Stomach (tissue), 19 donors: ENCODE measurements around the gene SPIN1. TPM values are rescaled to one million over a fixed set of nuclear protein-coding genes. Genes with fewer than 3 reads are reported as not detected.
A peak's percentile ranks its signal among the peaks of the same experiment; 100 is the strongest.
"Not testable (repeated sequence)": the region's sequence is repeated elsewhere in the genome, so short reads cannot be mapped to it uniquely, and the experiment has no call there.

ENCODE experiments used
- DNase-seq, 2 donors: peaks; one replicate each; pipeline versions ENCODE4 v3.0.0 to v3.0.0-alpha.2; 2013 to 2019
- H3K27ac ChIP-seq, 5 donors: fragments of 200-600 bp in 4 of 5; sonication (generic) in 4 of 5; one replicate each; pipeline ENCODE4 v1.5.1; 2013 to 2019; ENCODE audit warnings: mild to moderate bottlenecking in 1 of 5, moderate library complexity in 1 of 5
- H3K27me3 ChIP-seq, 3 donors: fragments of 200-600 bp; sonication (generic); one replicate each; pipeline ENCODE4 v1.5.1; 2017 to 2019; ENCODE audit warnings: mixed run types in 1 of 3
- H3K36me3 ChIP-seq, 4 donors: fragments of 200-600 bp; sonication (generic); 1 replicate in 3 of 4; 2 replicates in 1 of 4; pipeline ENCODE4 v1.5.1; 2016 to 2019
- H3K4me1 ChIP-seq, 4 donors: fragments of 200-600 bp; sonication (generic); one replicate each; pipeline ENCODE4 v1.5.1; 2016 to 2019
- H3K4me3 ChIP-seq, 4 donors: fragments of 200-600 bp; sonication (generic) in 3 of 4; one replicate each; pipeline ENCODE4 v1.5.1; 2016 to 2019; ENCODE audit warnings: mild to moderate bottlenecking in 1 of 4
- H3K9me3 ChIP-seq, 4 donors: fragments of 200-600 bp; sonication (generic); one replicate each; pipeline ENCODE4 v1.5.1; 2016 to 2019
- CTCF ChIP-seq, 7 experiments: fragments of 450-650 bp in 4 of 7; fragments of 200-600 bp in 3 of 7; sonication (generic) in 3 of 7; IDR thresholded peaks; one replicate each; pipeline ENCODE4 v1.5.1; 2016 to 2019; ENCODE audit warnings: antibody characterized with exemption in 7 of 7, control low read depth in 2 of 7, mild to moderate bottlenecking in 1 of 7
- EP300 ChIP-seq: sonication (generic); formaldehyde crosslinking; IDR thresholded peaks from one replicate; pipeline ENCODE4 v1.6.1; 2017; ENCODE audit warnings: antibody characterized with exemption
- POLR2A ChIP-seq, 4 donors: fragments of 450-650 bp; IDR thresholded peaks; one replicate each; pipeline ENCODE4 v1.6.1; 2016; ENCODE audit warnings: antibody characterized with exemption in 4 of 4, control low read depth in 2 of 4, mild to moderate bottlenecking in 1 of 4, moderate library complexity in 1 of 4
- POLR2AphosphoS5 ChIP-seq, 3 donors: sonication (generic); formaldehyde crosslinking; IDR thresholded peaks; one replicate each; pipeline ENCODE4 v1.6.1; 2016; ENCODE audit warnings: antibody characterized with exemption in 3 of 3
- WGBS, 5 donors: extraction: QIAGEN DNeasy Blood & Tissue Kit in 3 of 5; methylation state at CpG; one replicate each; pipeline versions ENCODE4 v1.1.5 to v1.1.7; 2013 to 2018; 5-methylcytosine and 5-hydroxymethylcytosine counted together
- intact Hi-C: fragments of 100-400 bp; cut with DNase I; formaldehyde crosslinking; loops from one replicate; pipeline ENCODE4 v1.15.1; 2023; ENCODE audit warnings: low total_unique reads
- long read RNA-seq, 10 donors: transcript quantifications; one replicate each; lab custom pipeline, GENCODE V29; 2026
- polyA plus RNA-seq, 3 donors: library from polyadenylated mRNA; stranded (reverse); fragments of 200-250 nt; gene quantifications; one replicate each; pipeline ENCODE4 v1.2.3, GENCODE V29; 2013
- total RNA-seq, 5 donors: library from RNA; depleted of rRNA; stranded (reverse); fragments of >200 nt; gene quantifications; one replicate each; pipeline versions ENCODE4 v1.1.0 to v1.2.3, GENCODE V29; 2014 to 2016
- donor health status: healthy with polysubstance abuse.
- donor health status: Bipolar disorder and iron deficiency.
- donor health status: healthy.

SPIN1 gene
- total RNA-seq (100 to 1,000 TPM in 1 of 5 donors, 10 to 100 TPM in 4; 26.1 to 120 (median 50.7) TPM), polyA plus RNA-seq (10 to 100 TPM; 18.3 to 38.3 (median 25.9) TPM)
- long read RNA-seq, donor 1, full-length matches to known transcripts, result 13 of 13 reads
- long read RNA-seq, donor 1, partial matches to known transcripts, result 0 of 13 reads
- long read RNA-seq, donor 1, other reads (novel, unspliced or antisense), result 0 of 13 reads
- long read RNA-seq, donor 2, full-length matches to known transcripts, result 16 of 16 reads
- long read RNA-seq, donor 2, partial matches to known transcripts, result 0 of 16 reads
- long read RNA-seq, donor 2, other reads (novel, unspliced or antisense), result 0 of 16 reads
- long read RNA-seq, donor 3, full-length matches to known transcripts, result 4 of 4 reads
- long read RNA-seq, donor 3, partial matches to known transcripts, result 0 of 4 reads
- long read RNA-seq, donor 3, other reads (novel, unspliced or antisense), result 0 of 4 reads
- long read RNA-seq, donor 4, full-length matches to known transcripts, result 3 of 3 reads
- long read RNA-seq, donor 4, partial matches to known transcripts, result 0 of 3 reads
- long read RNA-seq, donor 4, other reads (novel, unspliced or antisense), result 0 of 3 reads
- long read RNA-seq, donor 5, full-length matches to known transcripts, result 15 of 22 reads
- long read RNA-seq, donor 5, partial matches to known transcripts, result 7 of 22 reads
- long read RNA-seq, donor 5, other reads (novel, unspliced or antisense), result 0 of 22 reads
- long read RNA-seq, donor 6, full-length matches to known transcripts, result 28 of 51 reads
- long read RNA-seq, donor 6, partial matches to known transcripts, result 17 of 51 reads
- long read RNA-seq, donor 6, other reads (novel, unspliced or antisense), result 6 of 51 reads
- long read RNA-seq, donor 7, full-length matches to known transcripts, result 25 of 30 reads
- long read RNA-seq, donor 7, partial matches to known transcripts, result 5 of 30 reads
- long read RNA-seq, donor 7, other reads (novel, unspliced or antisense), result 0 of 30 reads
- long read RNA-seq, donor 8, full-length matches to known transcripts, result 12 of 19 reads
- long read RNA-seq, donor 8, partial matches to known transcripts, result 7 of 19 reads
- long read RNA-seq, donor 8, other reads (novel, unspliced or antisense), result 0 of 19 reads
- long read RNA-seq, donor 9, full-length matches to known transcripts, result 10 of 10 reads
- long read RNA-seq, donor 9, partial matches to known transcripts, result 0 of 10 reads
- long read RNA-seq, donor 9, other reads (novel, unspliced or antisense), result 0 of 10 reads
- long read RNA-seq, donor 10, full-length matches to known transcripts, result 4 of 4 reads
- long read RNA-seq, donor 10, partial matches to known transcripts, result 0 of 4 reads
- long read RNA-seq, donor 10, other reads (novel, unspliced or antisense), result 0 of 4 reads

DNA sequence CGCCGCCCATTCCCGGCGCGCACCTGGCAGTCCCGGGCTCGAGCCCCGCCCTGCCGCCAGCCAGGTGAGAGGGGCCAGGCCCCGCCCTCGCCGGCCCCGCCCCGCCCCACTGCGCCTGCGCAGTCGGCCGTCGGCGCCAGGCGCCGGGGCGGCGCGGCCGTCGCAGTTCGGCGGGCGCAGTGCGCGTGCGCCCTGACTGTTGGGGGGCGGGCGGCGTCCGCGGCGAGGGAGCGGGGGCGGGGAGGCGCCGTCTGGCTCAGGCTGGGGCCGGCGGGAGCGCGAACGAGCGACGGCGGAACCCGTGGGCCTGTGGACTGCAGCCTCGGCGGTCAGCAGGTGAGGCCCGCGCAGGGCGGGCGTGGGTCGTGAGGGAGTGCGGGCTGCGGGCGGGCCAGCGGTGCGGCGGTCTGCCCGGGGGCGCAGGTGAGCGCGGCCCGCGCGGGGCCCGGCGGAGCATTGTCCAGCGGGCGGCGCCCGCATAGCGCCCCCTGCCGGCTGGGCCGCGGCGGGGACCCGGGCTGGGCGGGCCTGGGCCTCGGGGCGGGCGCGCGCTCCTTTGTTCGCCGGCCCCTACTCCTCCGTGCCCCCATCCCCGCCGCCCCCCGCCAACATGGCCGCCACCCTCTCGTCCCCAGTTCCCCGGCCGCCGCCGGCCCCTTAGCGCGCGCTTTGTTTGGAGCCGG, at the start of gene SPIN1:
TSS of gene SPIN1 (plus strand) at position 242 of the 683 bp plus-strand sequence. CDS start 38,096 bp downstream, outside the sequence.
- 0 to 1% (median 1%) methylated on average over 14 to 106 of the region's 106 CpGs for WGBS, 5 donors
- Histone ChIP-seq H3K27ac (peak within 1 kb of the TSS; percentile 84 to 100 (median 96)), H3K36me3 (no peaks in the 10 kb centered on the region), H3K27me3 (no peaks in the 10 kb centered on the region), H3K4me1 (peaks cover 5 to 54% (median 33%) of the 10 kb centered on the region in 4 donors), H3K4me3 (peak within 1 kb of the TSS; percentile 89 to 98 (median 93)), H3K9me3 (no peaks in the 10 kb centered on the region)
- intact Hi-C loops, result no loop called here
- DNase-seq, result peak; percentile 84 to 96
- peak in 1 of 3 donors; percentile 83 for TF ChIP-seq POLR2AphosphoS5 (IDR thresholded peaks at IDR 0.05)
- no peak for TF ChIP-seq POLR2A (IDR thresholded peaks at IDR 0.05)
- peak in 2 of 7 experiments; percentile 30 to 86 for TF ChIP-seq CTCF (IDR thresholded peaks at IDR 0.05)
- TF ChIP-seq EP300, result no peak

GRCh38 chr9:88339317-88339716, 48.9 kb upstream of the SPIN1 start:
- Histone ChIP-seq H3K9me3 (no peaks in the 10 kb centered on the region), H3K4me3 (no peak overlapping the region), H3K27ac (no peak overlapping the region), H3K36me3 (no peaks in the 10 kb centered on the region), H3K4me1 (no peaks in the 10 kb centered on the region), H3K27me3 (no peaks in the 10 kb centered on the region)
- WGBS, 5 donors, result 30 to 48% (median 46%) methylated on average over 2 to 4 of the region's 4 CpGs
- peak in 1 of 2 donors; percentile 33 for DNase-seq
- intact Hi-C loops, result no loop called here
- no peak for TF ChIP-seq CTCF (IDR thresholded peaks at IDR 0.05)
- no peak for TF ChIP-seq POLR2AphosphoS5 (IDR thresholded peaks at IDR 0.05)
- no peak for TF ChIP-seq EP300
- TF ChIP-seq POLR2A (IDR thresholded peaks at IDR 0.05), result no peak

GRCh38 chr9:88342246-88342645, 46.0 kb upstream of the SPIN1 start:
- H3K27ac ChIP-seq, result no peak overlapping the region
- H3K9me3 ChIP-seq, result no peaks in the 10 kb centered on the region
- no peaks in the 10 kb centered on the region for H3K27me3 ChIP-seq
- DNase-seq, result no peak
- H3K36me3 ChIP-seq, result no peaks in the 10 kb centered on the region
- no peaks in the 10 kb centered on the region for H3K4me1 ChIP-seq
- H3K4me3 ChIP-seq, result no peak overlapping the region
- TF ChIP-seq POLR2AphosphoS5 (IDR thresholded peaks at IDR 0.05), result no peak
- no peak for TF ChIP-seq POLR2A (IDR thresholded peaks at IDR 0.05)
- intact Hi-C loops, result no loop called here
- WGBS, 5 donors, result 77 to 88% (median 80%) methylated on average over 2 of the region's 2 CpGs

DNA sequence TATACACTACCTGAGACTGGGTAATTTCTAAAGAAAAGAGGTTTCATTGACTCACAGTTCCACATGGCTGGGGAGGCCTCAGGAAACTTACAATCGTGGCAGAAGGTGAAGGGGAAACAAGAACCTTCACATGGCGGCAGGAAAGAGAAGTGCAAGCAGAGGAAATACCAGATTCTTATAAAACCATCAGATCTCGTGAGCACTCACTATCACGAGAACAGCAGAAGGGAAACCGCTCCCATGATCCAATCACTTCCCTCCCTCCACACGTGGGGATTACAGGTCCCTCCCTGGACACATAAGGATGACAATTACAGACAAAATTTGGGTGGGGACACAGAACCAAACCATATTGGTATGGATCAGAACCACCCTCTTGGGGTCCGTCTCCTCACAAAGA, 44.2 kb upstream of the SPIN1 start:
- no peaks in the 10 kb centered on the region for H3K4me1 ChIP-seq
- DNase-seq, result no peak
- no peak overlapping the region for H3K27ac ChIP-seq
- no peaks in the 10 kb centered on the region for H3K27me3 ChIP-seq
- intact Hi-C loops, result no loop called here
- H3K9me3 ChIP-seq, result no peaks in the 10 kb centered on the region
- no peaks in the 10 kb centered on the region for H3K36me3 ChIP-seq
- no peak overlapping the region for H3K4me3 ChIP-seq
- WGBS, 5 donors, result 73 to 85% (median 83%) methylated on average over 7 of the region's 7 CpGs
- TF ChIP-seq EP300 (no peak), POLR2A (IDR thresholded peaks at IDR 0.05) (no peak), CTCF (IDR thresholded peaks at IDR 0.05) (no peak), POLR2AphosphoS5 (IDR thresholded peaks at IDR 0.05) (no peak)

DNA sequence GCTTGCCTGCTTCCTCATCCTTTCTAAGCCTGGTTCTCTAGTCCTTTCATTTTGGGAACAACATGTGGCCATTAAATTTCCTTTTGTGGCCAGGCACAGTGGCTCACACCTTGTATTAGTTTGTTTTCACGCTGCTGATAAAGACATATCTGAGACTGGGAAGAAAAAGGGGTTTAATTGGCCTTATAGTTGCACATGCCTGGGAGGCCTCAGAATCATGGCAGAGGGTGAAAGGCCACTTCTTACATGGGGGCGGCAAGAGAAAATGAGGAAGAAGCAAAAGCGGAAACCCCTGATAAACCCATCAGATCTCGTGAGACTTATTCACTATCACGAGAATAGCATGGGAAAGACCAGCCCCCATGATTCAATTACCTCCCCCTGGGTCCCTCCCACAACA, 37.9 kb upstream of the SPIN1 start:
- DNase-seq, H3K27me3 ChIP-seq, H3K4me3 ChIP-seq, H3K36me3 ChIP-seq, intact Hi-C loops, H3K27ac ChIP-seq, H3K4me1 ChIP-seq: not testable (repeated sequence)
- 81 to 88% (median 85%) methylated on average over 5 of the region's 5 CpGs for WGBS, 5 donors
- H3K9me3 ChIP-seq, result peaks cover 0 to 14% (median 11%) of the 10 kb centered on the region in 4 donors
